GM12872 (cell line): ENCODE results near the gene FHOD3.

Experiments used
- TF ChIP-seq, protein P1 (sequence below): IDR thresholded peaks from 3 replicates; pipeline ENCODE4 v1.5.1; 2011; ENCODE audit warnings: low read depth, mild to moderate bottlenecking, low read length, moderate library complexity; ENCODE audit not compliant: insufficient read depth

The FHOD3 gene

DNA sequence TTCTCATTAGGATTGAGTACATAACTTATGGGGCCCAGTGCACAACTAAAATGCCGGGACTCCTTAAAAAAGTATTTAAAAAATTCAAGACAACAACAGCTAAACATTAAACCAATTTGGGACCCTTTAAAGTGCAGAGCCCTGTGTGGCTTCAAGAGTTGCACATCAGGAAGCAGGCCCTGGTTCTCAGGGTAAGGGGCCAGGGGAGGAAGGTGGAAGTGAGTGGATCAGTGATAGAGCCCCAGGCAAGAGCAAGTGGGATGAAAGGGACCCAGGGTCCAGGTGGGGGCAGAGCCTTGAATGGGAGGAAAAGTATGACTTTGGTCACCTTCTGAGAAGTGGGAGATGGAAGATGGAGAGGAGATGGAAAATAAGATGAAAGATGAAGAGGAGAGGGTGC is 2.3 kb upstream of the FHOD3 start:
- TF ChIP-seq, protein P1, sequence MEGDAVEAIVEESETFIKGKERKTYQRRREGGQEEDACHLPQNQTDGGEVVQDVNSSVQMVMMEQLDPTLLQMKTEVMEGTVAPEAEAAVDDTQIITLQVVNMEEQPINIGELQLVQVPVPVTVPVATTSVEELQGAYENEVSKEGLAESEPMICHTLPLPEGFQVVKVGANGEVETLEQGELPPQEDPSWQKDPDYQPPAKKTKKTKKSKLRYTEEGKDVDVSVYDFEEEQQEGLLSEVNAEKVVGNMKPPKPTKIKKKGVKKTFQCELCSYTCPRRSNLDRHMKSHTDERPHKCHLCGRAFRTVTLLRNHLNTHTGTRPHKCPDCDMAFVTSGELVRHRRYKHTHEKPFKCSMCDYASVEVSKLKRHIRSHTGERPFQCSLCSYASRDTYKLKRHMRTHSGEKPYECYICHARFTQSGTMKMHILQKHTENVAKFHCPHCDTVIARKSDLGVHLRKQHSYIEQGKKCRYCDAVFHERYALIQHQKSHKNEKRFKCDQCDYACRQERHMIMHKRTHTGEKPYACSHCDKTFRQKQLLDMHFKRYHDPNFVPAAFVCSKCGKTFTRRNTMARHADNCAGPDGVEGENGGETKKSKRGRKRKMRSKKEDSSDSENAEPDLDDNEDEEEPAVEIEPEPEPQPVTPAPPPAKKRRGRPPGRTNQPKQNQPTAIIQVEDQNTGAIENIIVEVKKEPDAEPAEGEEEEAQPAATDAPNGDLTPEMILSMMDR, result no peak

- TF ChIP-seq, protein P1, result no peak
Observed at GRCh38 chr18:36295880-36296301, 1.6 kb upstream of the FHOD3 start.

DNA sequence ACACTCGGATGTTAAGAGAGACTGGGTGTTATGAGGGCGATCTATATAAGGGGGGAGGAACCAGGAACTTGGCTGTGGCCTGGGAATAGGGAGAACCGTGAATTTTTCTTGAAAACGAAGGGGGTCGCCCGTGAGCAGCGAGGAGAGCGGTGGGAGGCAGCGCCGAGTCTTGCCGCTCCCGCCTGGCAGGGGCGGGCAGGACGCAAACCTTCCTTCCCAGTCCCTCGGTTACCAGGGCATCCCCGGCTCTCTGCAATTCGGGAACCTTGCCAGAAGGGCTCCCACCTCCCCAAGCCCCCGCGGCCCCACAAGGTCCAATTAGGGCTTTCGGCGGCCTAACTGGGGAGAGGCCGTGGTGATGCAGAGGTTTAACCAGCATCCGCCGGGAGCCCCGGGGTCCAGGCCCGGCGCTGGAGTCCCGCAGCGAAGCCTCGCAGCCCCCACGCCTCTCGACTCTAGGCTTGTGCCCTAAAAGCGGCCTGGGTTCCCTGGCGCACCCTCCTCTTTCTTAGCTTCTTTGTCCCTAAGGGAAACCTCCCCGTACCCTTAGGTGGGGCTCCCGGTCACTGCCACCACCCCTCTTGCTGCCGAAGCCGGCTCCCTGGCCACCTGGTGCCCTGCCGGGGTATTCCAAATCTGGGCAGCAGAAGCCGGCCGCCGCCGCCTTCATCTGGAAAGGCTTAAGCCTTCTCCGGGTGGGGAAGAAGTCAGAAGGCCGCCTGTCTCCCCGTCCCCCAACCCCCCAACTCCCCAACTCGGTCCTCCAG is 680 bp upstream of the FHOD3 start:
- TF ChIP-seq, protein P1, result peak; percentile 35; the same call in 1 of the 3 replicates

GRCh38 chr18:36298126-36298741 is 721 bp downstream of the FHOD3 start:
- TF ChIP-seq, protein P1, result no peak

GRCh38 chr18:36299015-36299414 is 1.5 kb downstream of the FHOD3 start:
- TF ChIP-seq, protein P1, result no peak

GRCh38 chr18:36300211-36300610 is 2.7 kb downstream of the FHOD3 start:
- TF ChIP-seq, protein P1, result no peak

DNA sequence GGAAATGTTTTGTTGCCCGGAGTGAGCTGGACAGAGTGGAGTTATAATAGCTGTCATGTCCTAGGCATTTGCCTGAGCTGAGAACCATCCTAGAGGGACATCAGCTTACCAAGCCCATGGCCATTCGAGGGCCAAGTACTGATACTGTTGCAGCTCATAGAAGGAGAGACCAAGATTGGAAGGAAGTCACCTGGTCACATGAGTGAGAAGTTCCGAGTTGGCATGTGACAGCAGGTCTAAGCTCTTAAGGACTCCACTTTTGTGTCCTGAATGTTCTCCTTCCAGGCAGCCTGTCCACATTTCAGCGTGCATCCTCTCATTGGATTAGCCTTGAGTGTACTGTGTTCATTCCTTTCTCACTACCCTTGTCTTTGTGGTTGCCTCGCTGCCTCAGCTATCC is 4.4 kb downstream of the FHOD3 start:
- TF ChIP-seq, protein P1, result no peak
